AG10803 (cell line): ENCODE results near the gene PAX7.
"Not testable (repeated sequence)": the region's sequence is repeated elsewhere in the genome, so short reads cannot be mapped to it uniquely, and the experiment has no call there.

Source experiments
- DNase-seq: peaks from one replicate; pipeline ENCODE4 v3.0.0; 2010; ENCODE audit warnings: low read depth
- H3K4me3 ChIP-seq: 2 replicates; pipeline ENCODE4 v1.5.1; 2011; ENCODE audit warnings: mild to moderate bottlenecking, low read length, control low read depth
- CTCF ChIP-seq: conservative IDR thresholded peaks from 2 replicates; pipeline ENCODE4 v1.5.1; 2011; ENCODE audit warnings: mild to moderate bottlenecking, low read length, control low read depth, inconsistent platforms

The PAX7 gene

GRCh38 chr1:18738617-18739016, 108.0 kb downstream of the PAX7 start:
- no peak overlapping the region for H3K4me3 ChIP-seq
- TF ChIP-seq CTCF: no peak
- no peak for DNase-seq

GRCh38 chr1:18739408-18739807, 108.8 kb downstream of the PAX7 start:
- no peak overlapping the region for H3K4me3 ChIP-seq
- TF ChIP-seq CTCF: no peak
- DNase-seq: no peak

GRCh38 chr1:18739897-18740296, 109.3 kb downstream of the PAX7 start:
- DNase-seq: no peak
- no peak for TF ChIP-seq CTCF
- no peak overlapping the region for H3K4me3 ChIP-seq

GRCh38 chr1:18740617-18741016, 110.0 kb downstream of the PAX7 start:
- no peak for TF ChIP-seq CTCF
- no peak for DNase-seq
- no peak overlapping the region for H3K4me3 ChIP-seq

- DNase-seq: no peak
Observed at GRCh38 chr1:18743233-18743632, 112.6 kb downstream of the PAX7 start.

GRCh38 chr1:18744381-18744780, 113.7 kb downstream of the PAX7 start:
- not testable (repeated sequence) for DNase-seq, H3K4me3 ChIP-seq

More at GRCh38 chr1:18743233-18743632, 112.6 kb downstream of the PAX7 start:
- no peak overlapping the region for H3K4me3 ChIP-seq
- TF ChIP-seq CTCF: no peak

GRCh38 chr1:18746981-18747380, 116.3 kb downstream of the PAX7 start:
- no peak for DNase-seq
- no peak for TF ChIP-seq CTCF
- H3K4me3 ChIP-seq: no peak overlapping the region

- TF ChIP-seq CTCF: no peak
- H3K4me3 ChIP-seq: no peak overlapping the region
- DNase-seq: no peak
Observed at GRCh38 chr1:18747671-18748070, 117.0 kb downstream of the PAX7 start.
